Omental fat pad (tissue), 4 donors: Measurements from ENCODE around the gene PEMT. TPM values are rescaled to one million over a fixed set of nuclear protein-coding genes. Genes with fewer than 3 reads are reported as not detected.

Experiments
- ATAC-seq: fragments of 150-250 bp; one replicate; pipeline ENCODE4 v1.9.1; 2016; ENCODE audit warnings: mild to moderate bottlenecking, moderate library complexity; ENCODE audit not compliant: low FRiP score
- DNase-seq: peaks from one replicate; pipeline ENCODE4 v3.0.0-alpha.2; 2019; ENCODE audit warnings: low spot score
- CTCF ChIP-seq, 3 donors: fragments of 450-650 bp; IDR thresholded peaks; one replicate each; pipeline ENCODE4 v1.5.1; 2016 to 2017; ENCODE audit warnings: antibody characterized with exemption in 3 of 3, mild to moderate bottlenecking in 3 of 3, moderate library complexity in 2 of 3
- total RNA-seq, 4 donors: library from RNA; depleted of rRNA; stranded (reverse); fragments of >200 nt; gene quantifications; one replicate each; pipeline ENCODE4 v1.1.0, GENCODE V29; 2016

PEMT gene
- total RNA-seq, 4 donors from 2014 or later, result 32.2 to 181 (median 57.1) TPM

- no peak for TF ChIP-seq CTCF (IDR thresholded peaks at IDR 0.05)
- DNase-seq, result no peak
- no peak for ATAC-seq
These were observed 3.7 kb downstream of the PEMT start for GRCh38 chr17:17587614-17588337.

DNA sequence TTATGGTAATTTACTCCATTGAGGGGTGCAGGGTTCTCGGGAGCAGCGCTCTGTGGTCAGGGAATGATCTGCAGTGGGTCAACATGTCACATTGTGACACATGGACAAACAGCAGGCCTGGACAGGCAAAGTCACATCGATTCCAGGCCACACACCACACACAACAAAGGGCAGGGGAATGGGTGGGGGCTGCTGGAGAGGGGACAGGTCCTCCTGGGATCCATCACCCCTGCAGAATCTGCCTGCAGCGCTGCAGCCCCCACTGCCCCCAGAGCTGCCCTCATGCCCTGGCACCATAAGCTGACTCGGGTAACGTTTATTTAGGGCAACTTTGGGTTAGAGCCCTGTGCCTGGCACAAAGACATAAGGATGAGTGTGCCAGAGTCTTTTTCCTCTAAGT is 9.1 kb downstream of the PEMT start:
- DNase-seq, result no peak
- no peak for TF ChIP-seq CTCF (IDR thresholded peaks at IDR 0.05)
- ATAC-seq, result no peak

- DNase-seq (no peak), ATAC-seq (no peak)
- TF ChIP-seq CTCF (IDR thresholded peaks at IDR 0.05), result no peak
These were observed 10.0 kb downstream of the PEMT start for GRCh38 chr17:17581509-17581908.

GRCh38 chr17:17580662-17581470 is 10.6 kb downstream of the PEMT start:
- ATAC-seq (peak; percentile 39), DNase-seq (no peak)

GRCh38 chr17:17579691-17580090 is 11.8 kb downstream of the PEMT start:
- DNase-seq, result no peak
- ATAC-seq, result no peak
- TF ChIP-seq CTCF (IDR thresholded peaks at IDR 0.05), result no peak

More at GRCh38 chr17:17580662-17581470, 10.6 kb downstream of the PEMT start:
- no peak for TF ChIP-seq CTCF (IDR thresholded peaks at IDR 0.05)

DNA sequence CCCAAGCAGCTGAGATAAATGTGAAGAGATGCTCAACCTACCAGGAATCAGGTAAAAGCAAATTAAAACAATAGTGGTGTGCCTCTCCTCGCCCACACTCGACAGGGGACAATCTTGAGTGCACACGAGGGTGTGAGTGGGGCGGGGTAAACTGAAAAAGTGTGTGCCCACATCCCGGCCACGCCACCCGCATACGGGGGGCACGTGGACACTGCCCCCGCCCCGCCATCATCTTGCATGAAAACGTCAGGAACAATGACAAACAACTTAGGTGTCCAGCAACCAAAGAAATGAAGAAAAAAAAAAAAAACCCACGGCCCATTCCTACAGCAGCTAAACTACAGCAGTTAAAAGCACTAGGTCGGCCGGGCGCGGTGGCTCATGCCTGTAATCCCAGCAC is 14.1 kb downstream of the PEMT start:
- no peak for ATAC-seq
- TF ChIP-seq CTCF (IDR thresholded peaks at IDR 0.05), result no peak
- no peak for DNase-seq
